C4-2B (cell line): ENCODE results near the gene MYH10.

Experiments used
- ZFX ChIP-seq: fragments of 450-650 bp; IDR thresholded peaks from 2 replicates; pipeline ENCODE4 v1.6.1; 2017
- TF ChIP-seq, protein P1 (sequence below): fragments of 450-650 bp; conservative IDR thresholded peaks from 2 replicates; pipeline ENCODE4 v1.5.1; 2017; ENCODE audit warnings: mild to moderate bottlenecking

- TF ChIP-seq, protein P1, sequence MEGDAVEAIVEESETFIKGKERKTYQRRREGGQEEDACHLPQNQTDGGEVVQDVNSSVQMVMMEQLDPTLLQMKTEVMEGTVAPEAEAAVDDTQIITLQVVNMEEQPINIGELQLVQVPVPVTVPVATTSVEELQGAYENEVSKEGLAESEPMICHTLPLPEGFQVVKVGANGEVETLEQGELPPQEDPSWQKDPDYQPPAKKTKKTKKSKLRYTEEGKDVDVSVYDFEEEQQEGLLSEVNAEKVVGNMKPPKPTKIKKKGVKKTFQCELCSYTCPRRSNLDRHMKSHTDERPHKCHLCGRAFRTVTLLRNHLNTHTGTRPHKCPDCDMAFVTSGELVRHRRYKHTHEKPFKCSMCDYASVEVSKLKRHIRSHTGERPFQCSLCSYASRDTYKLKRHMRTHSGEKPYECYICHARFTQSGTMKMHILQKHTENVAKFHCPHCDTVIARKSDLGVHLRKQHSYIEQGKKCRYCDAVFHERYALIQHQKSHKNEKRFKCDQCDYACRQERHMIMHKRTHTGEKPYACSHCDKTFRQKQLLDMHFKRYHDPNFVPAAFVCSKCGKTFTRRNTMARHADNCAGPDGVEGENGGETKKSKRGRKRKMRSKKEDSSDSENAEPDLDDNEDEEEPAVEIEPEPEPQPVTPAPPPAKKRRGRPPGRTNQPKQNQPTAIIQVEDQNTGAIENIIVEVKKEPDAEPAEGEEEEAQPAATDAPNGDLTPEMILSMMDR: no peak
- no peak for TF ChIP-seq ZFX
These were observed 126.7 kb downstream of the MYH10 start for GRCh38 chr17:8503807-8504206.
